Ovary (tissue), 9 donors: Measurements from ENCODE around the gene WNT7B. TPM values are rescaled to one million over a fixed set of nuclear protein-coding genes. Genes with fewer than 3 reads are reported as not detected.
A peak's percentile ranks its signal among the peaks of the same experiment; 100 is the strongest.

Source experiments
- DNase-seq, 5 donors: peaks; one replicate each; pipeline ENCODE4 v3.0.0-alpha.2; 2019 to 2020
- H3K27ac ChIP-seq, 2 donors: fragments of 200-600 bp; one replicate each; pipeline versions ENCODE4 v1.5.1 to v1.8.0; 2019 to 2022
- H3K27me3 ChIP-seq: fragments of 200-600 bp; one replicate; pipeline ENCODE4 v1.8.0; 2022
- H3K36me3 ChIP-seq: fragments of 200-600 bp; sonication (generic); one replicate; pipeline ENCODE4 v1.5.1; 2019
- H3K4me1 ChIP-seq: one replicate; pipeline ENCODE4 v1.8.1; 2013; ENCODE audit warnings: mild to moderate bottlenecking, moderate library complexity; ENCODE audit not compliant: insufficient read depth
- H3K4me3 ChIP-seq: fragments of 200-600 bp; sonication (generic); one replicate; pipeline ENCODE4 v1.5.1; 2017
- H3K9me3 ChIP-seq, 2 donors: fragments of 200-600 bp in 1 of 2; sonication (generic) in 1 of 2; one replicate each; pipeline versions ENCODE4 v1.5.1 to v1.8.1; 2013 to 2019; ENCODE audit warnings: mild to moderate bottlenecking in 1 of 2, moderate library complexity in 1 of 2
- CTCF ChIP-seq, 3 donors: fragments of 450-650 bp in 2 of 3; fragments of 200-600 bp in 1 of 3; IDR thresholded peaks; one replicate each; pipeline versions ENCODE4 v1.5.1 to v1.8.0; 2016 to 2022; ENCODE audit warnings: antibody characterized with exemption in 3 of 3, mild to moderate bottlenecking in 1 of 3
- EP300 ChIP-seq: sonication (generic); formaldehyde crosslinking; IDR thresholded peaks from one replicate; pipeline ENCODE4 v1.6.1; 2017; ENCODE audit warnings: antibody characterized with exemption
- POLR2A ChIP-seq: fragments of 450-650 bp; IDR thresholded peaks from one replicate; pipeline ENCODE4 v1.6.1; 2017; ENCODE audit warnings: antibody characterized with exemption, mild to moderate bottlenecking, moderate library complexity
- WGBS, 3 donors: extraction: QIAGEN DNeasy Blood & Tissue Kit in 1 of 3; methylation state at CpG; one replicate each; pipeline versions ENCODE4 v1.1.5 to v1.1.7; 2013 to 2017; 5-methylcytosine and 5-hydroxymethylcytosine counted together
- intact Hi-C, 4 donors: fragments of 100-400 bp; cut with DNase I; formaldehyde crosslinking; loops; one replicate each; pipeline versions ENCODE4 v1.11.0 to v1.15.1; 2022 to 2023
- polyA plus RNA-seq, 2 donors: library from polyadenylated mRNA; stranded (reverse); fragments of 200-250 nt in 1 of 2; fragments of 350-450 nt in 1 of 2; fragmentation: Illumina TruSeq in 1 of 2; extraction: RNeasy Lipid Tissue Mini Kit (QIAGEN cat#74804) in 1 of 2; gene quantifications; one replicate each; pipeline ENCODE4 v1.2.3, GENCODE V29; 2013 to 2014
- total RNA-seq, 7 donors: library from RNA; depleted of rRNA in 2 of 7; stranded (reverse); fragments of >200 nt in 2 of 7; fragmentation: NEBNext Ultra II Directional in 3 of 7; extraction: Animal tissue kit (Norgen Biotek cat#: 25700) in 3 of 7; gene quantifications; one replicate each; pipeline versions ENCODE4 v1.1.0 to v1.2.4, GENCODE V29; 2016 to 2023
- donor health status: DM: no; HTN: no; CAD: no; lungs with moderate emphysema.
- donor health status: DM: no; HTN: no; CAD: no.
- donor health status: Bipolar disorder and iron deficiency.
- donor health status: DM: yes; HTN: yes; CAD: no.
- donor health status: DM: no; HTN: no; CAD: no.
- donor health status: DM: yes; HTN: yes; CAD: no.

Gene WNT7B
- total and polyA plus RNA-seq, 9 donors: 0.22 to 2.5 (median 0.59) TPM; not detected in 5

GRCh38 chr22:46002757-46003270 lies 25.9 kb upstream of the WNT7B start:
- TF ChIP-seq EP300: no peak
- no peak for TF ChIP-seq POLR2A
- no peak for TF ChIP-seq CTCF (IDR thresholded peaks at IDR 0.05)
- intact Hi-C loops: no loop called here
- H3K36me3 ChIP-seq: no peaks in the 10 kb centered on the region
- no peaks in the 10 kb centered on the region for H3K27me3 ChIP-seq
- DNase-seq: peak in 1 of 5 donors; percentile 38
- no peak overlapping the region for H3K4me3 ChIP-seq
- 89 to 90% (median 89%) methylated on average over 8 of the region's 8 CpGs for WGBS, 3 donors
- peaks cover 18% of the 10 kb centered on the region for H3K4me1 ChIP-seq
- H3K9me3 ChIP-seq: no peaks in the 10 kb centered on the region
- H3K27ac ChIP-seq: no peak overlapping the region

- WGBS, 3 donors: 65 to 72% (median 69%) methylated on average over 19 to 22 of the region's 22 CpGs
- no peaks in the 10 kb centered on the region for H3K36me3 ChIP-seq
- no peaks in the 10 kb centered on the region for H3K9me3 ChIP-seq
- no peak overlapping the region for H3K4me3 ChIP-seq
- H3K27me3 ChIP-seq: no peaks in the 10 kb centered on the region
- TF ChIP-seq POLR2A (no peak), EP300 (no peak), CTCF (IDR thresholded peaks at IDR 0.05) (no peak)
- DNase-seq: peak in 1 of 5 donors; percentile 39
- H3K4me1 ChIP-seq: peaks cover 16% of the 10 kb centered on the region
- H3K27ac ChIP-seq: no peak overlapping the region
- intact Hi-C loops: no loop called here
Measured at GRCh38 chr22:46001426-46002106, 24.6 kb upstream of the WNT7B start.

GRCh38 chr22:46001046-46001425 lies 24.1 kb upstream of the WNT7B start:
- intact Hi-C loops: no loop called here
- H3K4me3 ChIP-seq: no peak overlapping the region

More at GRCh38 chr22:46001046-46001425, 24.1 kb upstream of the WNT7B start:
- WGBS, 3 donors: 80 to 93% (median 91%) methylated on average over 3 of the region's 3 CpGs
- Histone ChIP-seq H3K9me3 (no peaks in the 10 kb centered on the region), H3K4me1 (peaks cover 16% of the 10 kb centered on the region), H3K36me3 (no peaks in the 10 kb centered on the region), H3K27me3 (no peaks in the 10 kb centered on the region), H3K27ac (no peak overlapping the region)
- TF ChIP-seq CTCF (IDR thresholded peaks at IDR 0.05): no peak
- peak in 1 of 5 donors; percentile 37 for DNase-seq
